ENCODE results near the gene PDE4C.
A peak's percentile ranks its signal among the peaks of the same experiment; 100 is the strongest.

PDE4C gene

DNA sequence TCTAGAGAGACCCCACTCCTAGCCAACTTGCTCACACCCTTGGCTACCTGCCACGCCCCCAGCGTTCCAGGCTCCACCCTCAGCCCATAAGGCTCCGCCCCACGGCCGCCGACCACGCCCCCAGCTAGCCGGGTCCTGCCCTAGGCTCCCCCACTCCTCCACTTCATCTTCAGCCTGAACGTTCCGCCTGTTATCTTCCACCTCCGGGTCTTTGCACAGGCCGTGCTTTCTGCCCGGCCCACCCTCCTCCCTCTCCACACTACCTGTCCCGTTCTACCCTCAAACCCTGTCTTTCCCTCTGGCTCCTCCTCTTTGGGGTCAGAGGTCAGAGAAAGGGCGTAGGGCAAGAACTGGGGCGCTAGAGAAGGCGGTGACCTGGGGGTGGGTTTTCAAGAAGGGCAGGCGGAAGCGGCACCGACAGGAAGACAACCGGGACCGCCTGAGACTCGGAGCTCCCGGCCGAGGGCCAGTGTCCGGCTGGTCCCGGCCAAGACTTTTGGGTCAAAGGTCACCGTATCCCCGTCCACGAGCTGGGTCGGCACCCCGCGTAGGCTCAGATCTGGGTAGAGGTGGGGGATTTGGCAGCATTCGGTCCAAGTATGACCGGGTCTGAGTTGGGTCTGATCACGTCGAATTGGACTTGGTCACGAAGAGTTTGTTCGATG is 2.2 kb downstream of the PDE4C start:
- ATAC-seq: peak; percentile 39
- no peak for TF ChIP-seq ZFP30 (CRISPR knock-in tag; IDR thresholded peaks at IDR 0.05)
- TF ChIP-seq, protein P1, sequence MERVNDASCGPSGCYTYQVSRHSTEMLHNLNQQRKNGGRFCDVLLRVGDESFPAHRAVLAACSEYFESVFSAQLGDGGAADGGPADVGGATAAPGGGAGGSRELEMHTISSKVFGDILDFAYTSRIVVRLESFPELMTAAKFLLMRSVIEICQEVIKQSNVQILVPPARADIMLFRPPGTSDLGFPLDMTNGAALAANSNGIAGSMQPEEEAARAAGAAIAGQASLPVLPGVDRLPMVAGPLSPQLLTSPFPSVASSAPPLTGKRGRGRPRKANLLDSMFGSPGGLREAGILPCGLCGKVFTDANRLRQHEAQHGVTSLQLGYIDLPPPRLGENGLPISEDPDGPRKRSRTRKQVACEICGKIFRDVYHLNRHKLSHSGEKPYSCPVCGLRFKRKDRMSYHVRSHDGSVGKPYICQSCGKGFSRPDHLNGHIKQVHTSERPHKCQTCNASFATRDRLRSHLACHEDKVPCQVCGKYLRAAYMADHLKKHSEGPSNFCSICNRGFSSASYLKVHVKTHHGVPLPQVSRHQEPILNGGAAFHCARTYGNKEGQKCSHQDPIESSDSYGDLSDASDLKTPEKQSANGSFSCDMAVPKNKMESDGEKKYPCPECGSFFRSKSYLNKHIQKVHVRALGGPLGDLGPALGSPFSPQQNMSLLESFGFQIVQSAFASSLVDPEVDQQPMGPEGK (CRISPR knock-in tag; IDR thresholded peaks at IDR 0.05; ENCODE audit: borderline replicate concordance): no peak
- no peak for TF ChIP-seq SNAI2 (CRISPR knock-in tag; IDR thresholded peaks at IDR 0.05)
- TF ChIP-seq RARB (CRISPR knock-in tag; IDR thresholded peaks at IDR 0.05): no peak
- TF ChIP-seq TCF4 (CRISPR knock-in tag; IDR thresholded peaks at IDR 0.05; ENCODE audit: borderline replicate concordance): no peak
- TF ChIP-seq OSR1 (CRISPR knock-in tag; IDR thresholded peaks at IDR 0.05): no peak
- TF ChIP-seq, protein P2, sequence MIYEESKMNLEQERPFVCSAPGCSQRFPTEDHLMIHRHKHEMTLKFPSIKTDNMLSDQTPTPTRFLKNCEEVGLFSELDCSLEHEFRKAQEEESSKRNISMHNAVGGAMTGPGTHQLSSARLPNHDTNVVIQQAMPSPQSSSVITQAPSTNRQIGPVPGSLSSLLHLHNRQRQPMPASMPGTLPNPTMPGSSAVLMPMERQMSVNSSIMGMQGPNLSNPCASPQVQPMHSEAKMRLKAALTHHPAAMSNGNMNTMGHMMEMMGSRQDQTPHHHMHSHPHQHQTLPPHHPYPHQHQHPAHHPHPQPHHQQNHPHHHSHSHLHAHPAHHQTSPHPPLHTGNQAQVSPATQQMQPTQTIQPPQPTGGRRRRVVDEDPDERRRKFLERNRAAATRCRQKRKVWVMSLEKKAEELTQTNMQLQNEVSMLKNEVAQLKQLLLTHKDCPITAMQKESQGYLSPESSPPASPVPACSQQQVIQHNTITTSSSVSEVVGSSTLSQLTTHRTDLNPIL (CRISPR knock-in tag; IDR thresholded peaks at IDR 0.05; ENCODE audit: low read depth): no peak
- no peak for TF ChIP-seq ZNF8 (CRISPR knock-in tag; IDR thresholded peaks at IDR 0.05)
- no peak for TF ChIP-seq ZC3H10 (CRISPR knock-in tag; IDR thresholded peaks at IDR 0.05)
- TF ChIP-seq ZNF565 (CRISPR knock-in tag; conservative IDR thresholded peaks at IDR 0.05; ENCODE audit: low read depth): no peak
- no peak for TF ChIP-seq CSDC2 (CRISPR knock-in tag; IDR thresholded peaks at IDR 0.05)
- TF ChIP-seq, protein P3, sequence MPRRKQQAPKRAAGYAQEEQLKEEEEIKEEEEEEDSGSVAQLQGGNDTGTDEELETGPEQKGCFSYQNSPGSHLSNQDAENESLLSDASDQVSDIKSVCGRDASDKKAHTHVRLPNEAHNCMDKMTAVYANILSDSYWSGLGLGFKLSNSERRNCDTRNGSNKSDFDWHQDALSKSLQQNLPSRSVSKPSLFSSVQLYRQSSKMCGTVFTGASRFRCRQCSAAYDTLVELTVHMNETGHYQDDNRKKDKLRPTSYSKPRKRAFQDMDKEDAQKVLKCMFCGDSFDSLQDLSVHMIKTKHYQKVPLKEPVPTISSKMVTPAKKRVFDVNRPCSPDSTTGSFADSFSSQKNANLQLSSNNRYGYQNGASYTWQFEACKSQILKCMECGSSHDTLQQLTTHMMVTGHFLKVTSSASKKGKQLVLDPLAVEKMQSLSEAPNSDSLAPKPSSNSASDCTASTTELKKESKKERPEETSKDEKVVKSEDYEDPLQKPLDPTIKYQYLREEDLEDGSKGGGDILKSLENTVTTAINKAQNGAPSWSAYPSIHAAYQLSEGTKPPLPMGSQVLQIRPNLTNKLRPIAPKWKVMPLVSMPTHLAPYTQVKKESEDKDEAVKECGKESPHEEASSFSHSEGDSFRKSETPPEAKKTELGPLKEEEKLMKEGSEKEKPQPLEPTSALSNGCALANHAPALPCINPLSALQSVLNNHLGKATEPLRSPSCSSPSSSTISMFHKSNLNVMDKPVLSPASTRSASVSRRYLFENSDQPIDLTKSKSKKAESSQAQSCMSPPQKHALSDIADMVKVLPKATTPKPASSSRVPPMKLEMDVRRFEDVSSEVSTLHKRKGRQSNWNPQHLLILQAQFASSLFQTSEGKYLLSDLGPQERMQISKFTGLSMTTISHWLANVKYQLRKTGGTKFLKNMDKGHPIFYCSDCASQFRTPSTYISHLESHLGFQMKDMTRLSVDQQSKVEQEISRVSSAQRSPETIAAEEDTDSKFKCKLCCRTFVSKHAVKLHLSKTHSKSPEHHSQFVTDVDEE (CRISPR knock-in tag; IDR thresholded peaks at IDR 0.05): no peak
- no peak for TF ChIP-seq PPARA (CRISPR knock-in tag; IDR thresholded peaks at IDR 0.05; ENCODE audit: borderline replicate concordance)
- TF ChIP-seq, protein P4, sequence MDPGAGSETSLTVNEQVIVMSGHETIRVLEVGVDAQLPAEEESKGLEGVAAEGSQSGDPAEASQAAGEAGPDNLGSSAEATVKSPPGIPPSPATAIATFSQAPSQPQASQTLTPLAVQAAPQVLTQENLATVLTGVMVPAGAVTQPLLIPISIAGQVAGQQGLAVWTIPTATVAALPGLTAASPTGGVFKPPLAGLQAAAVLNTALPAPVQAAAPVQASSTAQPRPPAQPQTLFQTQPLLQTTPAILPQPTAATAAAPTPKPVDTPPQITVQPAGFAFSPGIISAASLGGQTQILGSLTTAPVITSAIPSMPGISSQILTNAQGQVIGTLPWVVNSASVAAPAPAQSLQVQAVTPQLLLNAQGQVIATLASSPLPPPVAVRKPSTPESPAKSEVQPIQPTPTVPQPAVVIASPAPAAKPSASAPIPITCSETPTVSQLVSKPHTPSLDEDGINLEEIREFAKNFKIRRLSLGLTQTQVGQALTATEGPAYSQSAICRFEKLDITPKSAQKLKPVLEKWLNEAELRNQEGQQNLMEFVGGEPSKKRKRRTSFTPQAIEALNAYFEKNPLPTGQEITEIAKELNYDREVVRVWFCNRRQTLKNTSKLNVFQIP (CRISPR knock-in tag; IDR thresholded peaks at IDR 0.05; ENCODE audit: borderline replicate concordance, low read depth): no peak
- TF ChIP-seq BACH2 (CRISPR knock-in tag; IDR thresholded peaks at IDR 0.05; ENCODE audit: borderline replicate concordance): no peak

DNA sequence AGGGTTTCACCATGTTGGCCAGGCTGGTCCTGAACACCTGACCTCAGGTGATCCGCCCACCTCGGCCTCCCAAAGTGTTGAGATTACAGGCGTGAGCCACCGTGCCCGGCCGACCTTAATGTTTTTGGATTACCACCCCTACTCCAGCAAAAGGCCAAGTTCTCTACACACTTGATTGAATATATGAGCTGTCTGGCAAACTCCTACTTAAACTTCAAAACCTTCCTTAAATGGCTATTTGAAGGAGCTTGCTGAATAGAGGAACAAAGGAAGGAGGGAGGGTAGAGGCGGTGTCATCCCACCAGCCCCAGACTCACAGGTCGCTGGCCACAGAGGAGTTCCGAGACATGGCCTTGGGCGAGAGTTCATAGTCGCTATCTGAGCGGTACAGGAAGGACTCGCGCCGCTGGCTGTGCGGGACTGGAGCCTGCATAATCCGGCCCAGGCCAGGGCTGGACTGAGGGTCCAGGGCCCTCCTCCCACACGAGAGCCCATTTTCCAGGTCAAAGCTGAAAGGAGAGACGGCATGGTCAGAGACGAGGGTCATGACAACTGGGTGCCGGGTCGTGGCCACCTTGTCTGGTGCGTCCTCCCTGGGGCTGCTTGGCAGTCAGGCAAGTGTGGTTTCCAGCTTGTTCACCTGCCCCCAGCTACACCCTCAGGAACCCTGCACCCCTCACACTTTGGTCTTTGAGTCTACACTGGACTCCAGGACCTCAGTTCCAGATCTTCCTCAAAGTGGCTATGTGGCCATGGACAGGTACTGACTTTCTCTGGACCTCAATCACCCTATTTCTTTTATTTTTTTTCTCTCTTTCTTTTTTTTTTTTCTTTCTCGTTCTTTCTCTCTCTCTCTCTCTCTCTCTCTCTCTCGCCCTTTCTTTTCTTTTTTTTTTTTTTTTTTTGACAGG is 4.2 kb downstream of the PDE4C start:
- no peak for ATAC-seq
- no peak for TF ChIP-seq TOX (CRISPR knock-in tag; IDR thresholded peaks at IDR 0.05; ENCODE audit: borderline replicate concordance)
- peak; percentile 97 for TF ChIP-seq ZFP3 (CRISPR knock-in tag; IDR thresholded peaks at IDR 0.05)
- no peak for TF ChIP-seq TCF4 (CRISPR knock-in tag; IDR thresholded peaks at IDR 0.05; ENCODE audit: borderline replicate concordance)
- no peak for TF ChIP-seq ESRRG (CRISPR knock-in tag; IDR thresholded peaks at IDR 0.05)
- no peak for TF ChIP-seq CSDC2 (CRISPR knock-in tag; IDR thresholded peaks at IDR 0.05)
- TF ChIP-seq ZNF8 (CRISPR knock-in tag; IDR thresholded peaks at IDR 0.05): no peak

DNA sequence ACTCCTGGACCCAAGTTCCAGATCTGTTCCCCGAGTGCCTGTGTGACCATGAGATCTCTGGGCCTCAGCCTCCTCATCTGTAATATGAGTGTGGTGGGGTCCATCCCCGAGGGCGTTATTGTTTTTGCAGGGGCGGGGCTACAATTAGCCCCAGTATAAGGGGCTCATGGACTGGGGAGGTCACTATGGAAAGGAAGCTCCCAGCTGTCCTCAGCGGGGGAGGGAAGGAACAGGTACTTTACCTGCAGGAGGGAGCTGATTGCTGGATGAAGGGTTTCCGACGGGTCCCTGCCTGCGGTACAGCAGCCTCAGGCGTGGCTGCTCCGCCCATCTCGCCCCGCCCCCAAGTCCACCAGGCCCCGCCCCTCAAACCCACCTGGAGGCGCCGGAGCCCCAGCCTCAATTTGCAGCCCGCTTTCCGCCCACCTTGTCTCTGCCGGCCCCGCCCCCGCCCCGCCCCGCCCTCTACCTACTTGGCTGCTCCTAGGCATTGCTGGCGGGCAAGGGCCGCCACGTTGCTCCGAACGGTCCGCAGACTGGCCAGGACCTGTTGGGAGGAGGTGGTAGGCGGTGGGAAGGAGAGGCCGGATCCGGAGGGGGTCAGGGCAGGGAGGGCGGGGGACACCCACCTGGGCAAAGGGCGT is 5.5 kb downstream of the PDE4C start:
- TF ChIP-seq ESRRG (CRISPR knock-in tag; IDR thresholded peaks at IDR 0.05): no peak
- TF ChIP-seq, protein P2 (CRISPR knock-in tag; IDR thresholded peaks at IDR 0.05; ENCODE audit: low read depth): no peak
- TF ChIP-seq ZFP30 (CRISPR knock-in tag; IDR thresholded peaks at IDR 0.05): no peak
- no peak for ATAC-seq

Measured in SK-N-SH treated with all-trans-retinoic acid at 6 μM for 48 hours (cell line).